Stimulated activated CD8-positive, alpha-beta memory T cell treated with anti-CD3 and anti-CD28 coated beads, Interleukin-12 subunit alpha, Interleukin-12 subunit beta, amount 100 ng/mL, for 24 hours (primary cell): ENCODE results near the gene FBXO33.
"Not testable (repeated sequence)": the region's sequence is repeated elsewhere in the genome, so short reads cannot be mapped to it uniquely, and the experiment has no call there.

ENCODE experiments used
- DNase-seq: peaks from one replicate; pipeline ENCODE4 v3.0.0-alpha.2; 2020; ENCODE audit errors: extremely low read depth

FBXO33 gene

GRCh38 chr14:39372656-39373055 lies 59.6 kb downstream of the FBXO33 start:
- no peak for DNase-seq

GRCh38 chr14:39370415-39370814 lies 61.8 kb downstream of the FBXO33 start:
- DNase-seq: no peak

- no peak for DNase-seq
Measured at GRCh38 chr14:39369029-39369428, 63.2 kb downstream of the FBXO33 start.

DNA sequence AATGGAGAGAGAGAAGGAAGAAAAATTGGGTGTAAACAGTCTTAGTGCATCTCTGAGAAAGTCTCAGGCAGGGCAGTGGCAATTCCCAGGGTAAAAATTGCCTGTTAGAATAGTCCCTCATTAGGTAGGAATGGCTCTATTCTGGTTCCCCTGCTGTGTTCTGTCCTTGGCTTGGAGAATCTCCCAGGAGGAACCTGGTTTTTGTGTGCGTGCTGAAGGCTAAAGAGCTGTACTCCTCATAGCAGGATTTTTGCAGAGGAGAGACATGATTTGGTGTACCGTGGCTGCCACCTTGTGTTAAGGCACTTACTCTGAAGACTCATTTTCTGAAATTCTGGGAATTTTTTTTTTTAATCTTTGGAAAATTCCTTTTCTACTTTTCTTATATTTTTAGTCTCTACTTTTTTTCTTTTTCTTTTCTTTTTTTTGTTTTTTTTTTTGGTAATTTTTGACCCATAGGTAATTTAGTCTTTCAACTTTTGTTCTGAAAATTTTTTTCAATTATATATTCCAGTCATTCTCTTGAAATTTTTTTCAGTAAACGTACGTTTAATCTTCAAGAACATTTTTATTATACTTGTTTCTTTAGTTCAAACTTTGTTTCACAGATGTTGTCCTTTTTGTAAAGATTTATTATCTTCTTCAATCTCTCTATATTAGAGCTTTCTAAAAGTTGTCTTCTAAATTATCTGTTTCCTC lies 63.8 kb downstream of the FBXO33 start:
- DNase-seq: no peak

DNA sequence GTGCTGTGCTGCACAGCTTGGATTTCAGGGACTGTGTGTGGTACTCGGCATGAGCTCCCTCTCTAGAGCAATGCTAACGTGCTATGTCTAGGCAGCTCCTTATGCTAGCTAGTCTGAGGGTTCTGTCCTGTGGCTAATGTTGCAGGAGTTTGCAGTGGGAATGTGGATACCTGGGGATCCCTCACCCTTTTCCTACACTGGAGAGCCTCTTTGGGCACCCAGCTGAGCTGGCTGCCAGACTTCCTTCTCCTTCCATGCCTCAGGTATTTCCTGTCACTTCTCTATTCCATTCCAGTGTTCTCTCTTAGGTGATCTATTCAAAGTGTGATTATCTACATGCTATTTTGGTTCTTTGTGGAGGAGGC lies 64.9 kb downstream of the FBXO33 start:
- no peak for DNase-seq

- no peak for DNase-seq
Measured at GRCh38 chr14:39366460-39367386, 65.5 kb downstream of the FBXO33 start.

DNA sequence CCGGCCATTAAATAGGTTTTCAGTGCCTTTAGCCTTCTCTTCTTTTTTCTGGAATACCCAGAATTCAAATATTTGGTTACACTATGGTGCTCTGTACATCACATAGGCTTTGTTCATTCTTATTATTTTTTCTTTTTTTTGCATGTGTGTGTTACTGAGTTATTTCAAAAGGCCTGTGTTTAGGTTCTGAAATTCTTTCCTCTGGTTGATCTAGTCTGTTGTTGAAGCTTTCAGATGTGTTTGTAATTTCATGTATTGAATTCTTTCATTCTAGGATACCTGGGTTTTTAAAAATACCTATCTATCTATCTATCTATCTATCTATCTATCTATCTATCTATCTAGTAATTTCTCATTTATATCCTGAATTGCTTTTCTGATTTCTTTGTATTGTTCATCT lies 66.9 kb downstream of the FBXO33 start:
- DNase-seq: no peak

DNA sequence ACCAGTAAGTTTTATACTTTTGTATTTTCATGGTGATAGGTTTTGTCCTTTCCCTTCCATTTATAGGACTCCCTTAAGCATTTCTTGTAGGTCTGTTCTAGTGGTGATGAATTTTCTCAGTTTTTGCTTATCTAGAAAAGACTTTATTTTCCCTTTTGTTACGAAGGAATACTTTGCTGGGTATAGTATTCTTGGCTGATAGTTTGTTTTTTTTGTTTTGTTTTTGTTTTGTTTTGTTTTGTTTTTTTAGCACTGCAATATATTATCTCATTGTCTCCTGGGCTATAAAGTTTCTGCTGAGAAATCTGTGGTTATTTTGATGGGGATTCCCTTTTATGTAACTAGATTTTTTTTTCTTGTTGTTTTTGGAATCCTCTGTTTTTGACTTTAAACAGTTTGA lies 67.7 kb downstream of the FBXO33 start:
- no peak for DNase-seq

GRCh38 chr14:39361556-39361955 lies 70.7 kb downstream of the FBXO33 start:
- DNase-seq: not testable (repeated sequence)

GRCh38 chr14:39360316-39360715 lies 71.9 kb downstream of the FBXO33 start:
- no peak for DNase-seq

- not testable (repeated sequence) for DNase-seq
Measured at GRCh38 chr14:39359069-39359468, 73.2 kb downstream of the FBXO33 start.

DNA sequence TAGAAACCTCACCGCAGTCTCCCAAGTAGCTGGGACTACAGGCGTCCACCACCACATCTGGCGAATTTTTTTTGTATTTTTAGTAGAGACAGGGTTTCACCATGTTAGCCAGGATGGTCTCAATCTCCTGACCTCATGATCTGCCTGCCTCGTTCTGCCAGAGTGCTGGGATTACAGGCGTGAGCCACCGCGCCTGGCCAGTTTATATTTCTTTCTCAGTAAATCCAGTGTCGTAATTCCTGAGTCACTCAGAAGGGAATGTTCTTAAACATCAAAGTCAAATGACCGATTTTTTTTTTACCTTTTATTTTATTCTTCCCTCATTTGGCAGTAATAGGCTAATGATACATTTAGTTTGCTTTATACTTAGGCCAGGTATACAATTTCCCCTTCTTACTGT lies 80.5 kb downstream of the FBXO33 start:
- no peak for DNase-seq

GRCh38 chr14:39350866-39351265 lies 81.4 kb downstream of the FBXO33 start:
- no peak for DNase-seq
